DMS79 treated with DMSO at 0.1 percent for 48 hours (cell line): ENCODE results near the gene NANOS1.

Source experiments
- DNase-seq: peaks from one replicate; lab custom pipeline; 2025; lab: John Stamatoyannopoulos, UW

NANOS1 gene, protein sequence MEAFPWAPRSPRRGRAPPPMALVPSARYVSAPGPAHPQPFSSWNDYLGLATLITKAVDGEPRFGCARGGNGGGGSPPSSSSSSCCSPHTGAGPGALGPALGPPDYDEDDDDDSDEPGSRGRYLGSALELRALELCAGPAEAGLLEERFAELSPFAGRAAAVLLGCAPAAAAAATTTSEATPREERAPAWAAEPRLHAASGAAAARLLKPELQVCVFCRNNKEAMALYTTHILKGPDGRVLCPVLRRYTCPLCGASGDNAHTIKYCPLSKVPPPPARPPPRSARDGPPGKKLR

GRCh38 chr10:119029613-119030420 lies at the start of gene NANOS1:
NANOS1 (plus strand) TSS chr10:119029714; CDS start chr10:119029802, 88 bp downstream.
- DNase-seq, result no peak

DNA sequence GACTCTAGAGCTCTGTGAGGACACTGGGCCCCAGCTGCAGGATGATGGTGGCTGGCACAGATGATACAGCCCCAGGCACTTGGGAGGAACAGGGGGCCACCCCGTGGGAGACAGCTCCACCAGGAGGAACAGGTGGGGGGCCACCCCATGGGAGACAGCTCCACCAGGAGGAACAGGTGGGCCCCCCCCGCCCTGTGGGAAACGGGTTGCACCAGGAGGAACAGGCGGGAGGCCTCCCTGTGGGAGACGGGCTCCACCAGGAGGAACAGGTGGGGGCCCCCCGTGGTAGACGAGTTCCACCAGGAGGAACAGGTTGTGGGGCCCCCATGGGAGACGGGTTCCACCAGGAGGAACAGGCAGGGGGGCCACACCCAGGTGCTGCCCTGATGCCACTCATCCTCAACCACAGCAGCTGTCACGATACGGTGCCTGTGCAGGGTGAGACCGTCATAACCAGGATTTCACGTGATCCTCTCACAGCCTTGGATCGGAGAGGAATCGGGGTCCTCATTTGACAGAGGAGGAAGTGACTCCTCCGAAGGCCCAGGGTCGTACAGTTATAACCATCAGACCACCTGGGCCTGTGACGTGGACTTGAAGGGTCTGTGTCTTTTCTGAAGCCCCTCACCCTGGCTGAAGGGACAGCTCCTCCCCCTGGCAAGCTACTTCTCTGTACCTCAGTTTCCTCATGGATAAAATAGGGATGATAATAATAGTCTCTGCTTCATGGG lies 49.2 kb upstream of the NANOS1 start:
- no peak for DNase-seq

GRCh38 chr10:118980870-118981269 lies 48.6 kb upstream of the NANOS1 start:
- DNase-seq, result peak; percentile 38

GRCh38 chr10:118981946-118982345 lies 47.6 kb upstream of the NANOS1 start:
- no peak for DNase-seq

GRCh38 chr10:118982366-118982765 lies 47.1 kb upstream of the NANOS1 start:
- no peak for DNase-seq

GRCh38 chr10:118983263-118983662 lies 46.3 kb upstream of the NANOS1 start:
- DNase-seq, result peak; percentile 11

DNA sequence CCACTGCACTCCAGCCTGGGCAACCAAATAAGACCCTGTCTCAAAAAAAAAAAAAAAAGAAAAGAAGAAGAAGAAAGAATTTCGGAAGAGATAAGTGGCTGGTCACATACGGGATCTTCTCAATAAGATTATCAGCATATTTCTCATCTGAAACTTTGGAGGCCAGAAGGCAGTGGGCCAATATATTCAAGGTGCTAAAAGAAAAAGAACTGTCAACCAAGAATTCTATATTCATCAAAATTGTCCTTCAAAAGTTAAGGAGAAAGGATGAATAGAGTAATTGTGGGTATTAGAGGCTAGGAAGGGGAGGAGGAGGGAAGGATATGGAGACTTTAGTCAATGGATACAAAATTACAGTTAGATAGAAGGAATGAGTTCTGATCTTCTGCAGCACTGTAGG lies 43.9 kb upstream of the NANOS1 start:
- no peak for DNase-seq

DNA sequence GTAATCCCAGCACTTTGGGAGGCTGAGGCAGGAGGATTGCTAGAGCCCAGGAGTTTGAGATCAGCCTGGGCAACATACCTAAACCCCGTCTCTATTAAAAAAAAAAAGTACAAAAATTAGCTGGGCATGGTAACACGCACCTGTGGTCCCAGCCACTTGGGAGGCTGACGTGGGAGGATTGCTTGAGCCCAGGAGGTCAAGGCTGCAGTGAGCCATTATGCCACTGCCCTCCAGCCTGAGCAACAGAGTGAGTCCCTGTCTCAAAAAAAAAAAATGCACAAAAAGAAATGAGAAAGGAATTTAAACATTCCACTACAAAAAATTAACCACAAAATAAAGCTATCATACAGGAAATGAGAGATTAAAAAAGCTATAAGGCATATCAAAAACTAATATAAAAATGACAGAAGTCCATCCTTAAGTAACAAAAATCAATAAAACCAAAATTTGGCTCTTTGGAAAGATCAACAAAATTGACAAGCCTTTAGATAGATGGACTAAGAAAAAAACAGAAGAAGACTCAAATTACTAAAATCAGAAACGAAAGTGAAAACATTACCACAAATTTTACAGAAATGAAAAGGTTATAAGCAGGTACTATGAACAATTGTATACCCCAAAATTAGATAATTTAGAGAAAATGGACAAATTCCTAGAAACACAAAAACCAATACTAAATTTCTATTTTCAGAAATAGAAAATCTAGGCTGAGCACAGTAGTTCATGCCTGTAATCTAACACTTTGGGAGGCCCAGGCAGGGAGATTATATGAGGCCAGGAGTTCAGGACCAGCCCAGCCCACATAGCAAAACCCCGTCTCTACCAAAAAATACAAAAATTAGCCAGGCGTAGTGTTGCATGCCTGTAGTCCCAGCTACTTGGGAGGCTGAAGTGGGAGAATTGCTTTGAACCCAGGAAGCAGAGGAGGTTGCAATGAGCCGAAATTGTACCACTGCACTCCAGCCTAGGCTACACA lies 42.4 kb upstream of the NANOS1 start:
- no peak for DNase-seq

GRCh38 chr10:118990326-118990725 lies 39.2 kb upstream of the NANOS1 start:
- no peak for DNase-seq

- DNase-seq, result no peak
These were observed 37.0 kb upstream of the NANOS1 start for GRCh38 chr10:118992496-118992895.

GRCh38 chr10:118993214-118993613 lies 36.3 kb upstream of the NANOS1 start:
- no peak for DNase-seq

- no peak for DNase-seq
These were observed 35.2 kb upstream of the NANOS1 start for GRCh38 chr10:118994321-118994720.

DNA sequence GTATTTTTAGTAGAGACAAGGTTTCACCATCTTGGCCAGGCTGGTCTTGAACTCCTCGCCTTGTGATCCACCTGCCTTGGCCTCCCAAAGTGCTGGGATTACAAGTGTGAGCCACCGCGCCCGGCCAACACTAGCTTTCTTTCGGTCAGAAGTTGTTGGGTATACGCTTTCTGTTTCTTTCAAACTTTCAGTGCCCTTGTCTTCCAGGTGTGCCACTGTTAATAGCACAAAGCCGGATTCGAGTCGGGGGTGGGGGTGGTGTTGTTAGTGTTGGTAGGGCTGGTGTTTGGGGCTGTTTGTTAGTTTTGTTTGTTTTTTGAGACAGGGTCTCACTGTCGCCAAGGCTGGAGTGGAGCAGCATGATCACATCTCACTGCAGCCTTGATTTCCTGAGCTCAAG lies 33.8 kb upstream of the NANOS1 start:
- DNase-seq, result no peak

DNA sequence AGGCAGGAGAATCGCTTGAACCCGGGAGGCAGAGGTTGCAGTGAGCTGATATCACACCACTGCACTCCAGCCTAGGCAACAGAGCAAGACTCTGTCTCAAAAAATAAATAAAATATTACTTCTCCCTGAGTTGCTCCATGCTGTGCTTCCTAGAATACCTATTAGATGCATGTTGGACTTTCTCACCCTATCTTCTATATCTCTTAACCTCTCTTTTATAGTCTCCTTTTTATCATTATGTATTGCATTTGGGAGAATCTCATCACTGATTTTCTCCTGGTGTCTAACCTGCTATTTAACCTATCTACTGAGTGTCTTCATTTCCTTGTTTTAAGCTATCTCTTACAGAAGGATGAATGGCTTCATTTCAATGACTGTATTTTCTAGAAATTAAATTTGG lies 32.1 kb upstream of the NANOS1 start:
- no peak for DNase-seq

DNA sequence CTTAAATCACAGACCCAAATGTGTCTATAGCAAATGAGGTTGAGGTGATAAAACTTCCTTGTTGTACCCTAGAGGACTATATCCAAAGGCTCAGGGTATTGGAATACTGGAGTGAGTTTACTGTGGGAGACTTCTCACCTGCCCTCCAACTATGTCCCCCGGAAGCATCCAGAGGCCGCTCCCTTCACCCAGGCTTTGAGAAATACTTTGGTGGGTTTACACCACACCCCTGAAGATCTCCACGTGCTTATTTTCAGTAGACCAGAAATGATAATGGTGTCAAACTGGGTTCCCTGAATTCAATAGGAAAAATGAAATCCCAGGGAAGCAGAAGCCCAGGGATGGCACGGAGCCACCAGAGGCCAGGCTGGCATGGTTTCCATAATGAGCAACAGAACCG lies 31.3 kb upstream of the NANOS1 start:
- DNase-seq, result no peak

- no peak for DNase-seq
These were observed 27.6 kb upstream of the NANOS1 start for GRCh38 chr10:119001717-119002500.

GRCh38 chr10:119003572-119004289 lies 25.8 kb upstream of the NANOS1 start:
- DNase-seq, result no peak

- no peak for DNase-seq
These were observed 24.0 kb upstream of the NANOS1 start for GRCh38 chr10:119005362-119006043.

GRCh38 chr10:119006451-119007210 lies 22.9 kb upstream of the NANOS1 start:
- DNase-seq, result no peak
